Central memory CD8-positive, alpha-beta T cell (primary cell): ENCODE data around the gene PSMD8.

ENCODE experiments used
- ATAC-seq: fragments of 150-1000 bp; cut with Tn5 transposase; replicated peaks from 2 replicates; pipeline ENCODE4 v1.10.0; 2022; ENCODE audit warnings: mild to moderate bottlenecking, moderate FRiP score, moderate number of reproducible peaks; ENCODE audit not compliant: poor library complexity, severe bottlenecking; ENCODE audit errors: extremely low read depth
- DNase-seq, 2 donors: peaks; one replicate each; pipeline ENCODE4 v3.0.0; 2021; ENCODE audit warnings: low spot score in 2 of 2
- H3K27ac Mint-ChIP-seq: one replicate; pipeline ENCODE4 v1.8.0; 2022; ENCODE audit warnings: low read depth, mild to moderate bottlenecking, moderate library complexity, mixed read lengths
- H3K27me3 Mint-ChIP-seq: one replicate; pipeline ENCODE4 v1.8.0; 2022; ENCODE audit warnings: mixed read lengths
- H3K36me3 Mint-ChIP-seq: one replicate; pipeline ENCODE4 v1.8.0; 2022; ENCODE audit warnings: mild to moderate bottlenecking, moderate library complexity, mixed read lengths; ENCODE audit not compliant: insufficient read depth
- H3K4me1 Mint-ChIP-seq: one replicate; pipeline ENCODE4 v1.8.0; 2022; ENCODE audit warnings: mixed read lengths
- H3K4me3 Mint-ChIP-seq: one replicate; pipeline ENCODE4 v1.8.0; 2022; ENCODE audit warnings: mild to moderate bottlenecking, moderate library complexity, mixed read lengths
- H3K9me3 Mint-ChIP-seq: one replicate; pipeline ENCODE4 v1.8.0; 2022; ENCODE audit warnings: mixed read lengths

PSMD8 gene

DNA sequence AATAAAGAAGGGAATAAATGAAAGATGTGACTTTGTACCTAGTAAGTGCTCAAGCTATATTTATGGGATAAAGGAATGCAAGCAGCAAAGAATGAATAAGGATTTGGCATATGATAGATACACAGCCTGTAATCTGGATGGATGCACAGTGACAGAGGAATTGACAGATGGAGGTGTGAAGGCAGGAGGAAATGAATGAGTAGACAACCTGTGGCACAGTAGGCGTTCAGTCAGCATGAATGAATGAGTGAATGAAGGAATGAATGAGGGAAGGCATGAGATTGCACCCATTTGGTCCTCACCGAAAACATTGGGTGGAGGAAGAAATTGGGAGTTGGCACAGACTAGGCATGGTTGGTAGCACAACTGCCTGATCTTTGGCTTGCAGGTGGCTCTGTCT is 4.8 kb upstream of the PSMD8 start:
- Mint-ChIP-seq H3K27me3 (peaks cover 27% of the 10 kb centered on the region), H3K36me3 (peaks cover 2% of the 10 kb centered on the region), H3K4me3 (no peak overlapping the region), H3K4me1 (peaks cover 6% of the 10 kb centered on the region), H3K9me3 (no peaks in the 10 kb centered on the region), H3K27ac (no peak overlapping the region)
- DNase-seq (no peak), ATAC-seq (no peak)

- H3K4me1 Mint-ChIP-seq = peaks cover 14% of the 10 kb centered on the region
- DNase-seq = no peak
- ATAC-seq = no peak
- no peak overlapping the region for H3K27ac Mint-ChIP-seq
- no peaks in the 10 kb centered on the region for H3K9me3 Mint-ChIP-seq
- no peak overlapping the region for H3K4me3 Mint-ChIP-seq
- H3K27me3 Mint-ChIP-seq = peaks cover 27% of the 10 kb centered on the region
- H3K36me3 Mint-ChIP-seq = peaks cover 6% of the 10 kb centered on the region
Observed at GRCh38 chr19:38370299-38370698, 4.1 kb upstream of the PSMD8 start.

- peaks cover 6% of the 10 kb centered on the region for H3K36me3 Mint-ChIP-seq
- H3K4me3 Mint-ChIP-seq = no peak overlapping the region
- DNase-seq (no peak), ATAC-seq (no peak)
- peaks cover 24% of the 10 kb centered on the region for H3K27me3 Mint-ChIP-seq
- H3K27ac Mint-ChIP-seq = no peak overlapping the region
- peaks cover 21% of the 10 kb centered on the region for H3K4me1 Mint-ChIP-seq
- no peaks in the 10 kb centered on the region for H3K9me3 Mint-ChIP-seq
Observed at GRCh38 chr19:38371081-38371480, 3.3 kb upstream of the PSMD8 start.

GRCh38 chr19:38373907-38374331 is 452 bp upstream of the PSMD8 start:
- H3K9me3 Mint-ChIP-seq = no peaks in the 10 kb centered on the region
- ATAC-seq = no peak
- peaks cover 19% of the 10 kb centered on the region for H3K36me3 Mint-ChIP-seq
- H3K27me3 Mint-ChIP-seq = no peaks in the 10 kb centered on the region
- peak overlapping the region; percentile 99 for H3K4me3 Mint-ChIP-seq
- peaks cover 30% of the 10 kb centered on the region for H3K4me1 Mint-ChIP-seq
- DNase-seq = no peak
- H3K27ac Mint-ChIP-seq = peak overlapping the region; percentile 99

GRCh38 chr19:38375098-38375493 is 725 bp downstream of the PSMD8 start:
- Mint-ChIP-seq H3K4me3 (peak overlapping the region; percentile 99), H3K9me3 (no peaks in the 10 kb centered on the region), H3K27ac (peak overlapping the region; percentile 99), H3K27me3 (no peaks in the 10 kb centered on the region), H3K36me3 (peaks cover 27% of the 10 kb centered on the region), H3K4me1 (peaks cover 36% of the 10 kb centered on the region)
- DNase-seq = no peak
- ATAC-seq = peak; percentile 1

- ATAC-seq = no peak
- Mint-ChIP-seq H3K4me1 (peaks cover 36% of the 10 kb centered on the region), H3K27ac (peak overlapping the region; percentile 99), H3K9me3 (no peaks in the 10 kb centered on the region), H3K4me3 (peak overlapping the region; percentile 99), H3K27me3 (no peaks in the 10 kb centered on the region), H3K36me3 (peaks cover 29% of the 10 kb centered on the region)
- DNase-seq = no peak
Observed at GRCh38 chr19:38375748-38376147, 1.4 kb downstream of the PSMD8 start.

GRCh38 chr19:38376576-38376975 is 2.2 kb downstream of the PSMD8 start:
- DNase-seq (no peak), ATAC-seq (no peak)
- H3K27me3 Mint-ChIP-seq = no peaks in the 10 kb centered on the region
- H3K4me1 Mint-ChIP-seq = peaks cover 36% of the 10 kb centered on the region
- H3K36me3 Mint-ChIP-seq = peaks cover 36% of the 10 kb centered on the region
- H3K27ac Mint-ChIP-seq = no peak overlapping the region
- H3K9me3 Mint-ChIP-seq = no peaks in the 10 kb centered on the region
- peak overlapping the region; percentile 99 for H3K4me3 Mint-ChIP-seq

- no peak for ATAC-seq
- Mint-ChIP-seq H3K4me1 (peaks cover 36% of the 10 kb centered on the region), H3K9me3 (no peaks in the 10 kb centered on the region), H3K4me3 (peak overlapping the region; percentile 99), H3K27ac (no peak overlapping the region), H3K27me3 (no peaks in the 10 kb centered on the region), H3K36me3 (peaks cover 41% of the 10 kb centered on the region)
- no peak for DNase-seq
Observed at GRCh38 chr19:38377052-38377451, 2.7 kb downstream of the PSMD8 start.

- H3K9me3 Mint-ChIP-seq = no peaks in the 10 kb centered on the region
- no peak overlapping the region for H3K4me3 Mint-ChIP-seq
- no peak overlapping the region for H3K27ac Mint-ChIP-seq
- H3K36me3 Mint-ChIP-seq = peaks cover 55% of the 10 kb centered on the region
- DNase-seq (no peak), ATAC-seq (no peak)
- no peaks in the 10 kb centered on the region for H3K27me3 Mint-ChIP-seq
- peaks cover 36% of the 10 kb centered on the region for H3K4me1 Mint-ChIP-seq
Observed at GRCh38 chr19:38378866-38379265, 4.5 kb downstream of the PSMD8 start.

DNA sequence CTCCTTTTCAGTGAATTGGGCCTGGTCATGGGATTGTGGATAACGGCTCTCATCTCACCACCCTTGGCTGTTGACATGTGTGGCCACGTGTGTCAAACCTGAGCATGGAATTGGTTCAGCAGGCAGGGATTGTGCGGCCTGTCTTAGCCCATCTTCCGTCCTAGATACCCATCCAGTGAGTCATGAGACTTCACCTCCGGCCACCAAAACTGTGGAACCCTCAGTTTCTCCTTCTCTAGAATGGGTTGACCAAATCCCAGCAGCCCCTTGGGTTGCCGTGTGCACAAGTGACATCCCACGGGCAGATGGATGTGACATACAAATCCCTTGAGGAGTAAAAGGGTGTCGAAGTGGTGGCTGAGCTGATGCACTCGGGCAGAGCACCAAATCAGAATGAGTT is 6.8 kb downstream of the PSMD8 start:
- ATAC-seq = no peak
- DNase-seq = no peak
- H3K4me3 Mint-ChIP-seq = no peak overlapping the region
- no peaks in the 10 kb centered on the region for H3K27me3 Mint-ChIP-seq
- no peaks in the 10 kb centered on the region for H3K9me3 Mint-ChIP-seq
- H3K4me1 Mint-ChIP-seq = peaks cover 14% of the 10 kb centered on the region
- peaks cover 53% of the 10 kb centered on the region for H3K36me3 Mint-ChIP-seq
- H3K27ac Mint-ChIP-seq = no peak overlapping the region

DNA sequence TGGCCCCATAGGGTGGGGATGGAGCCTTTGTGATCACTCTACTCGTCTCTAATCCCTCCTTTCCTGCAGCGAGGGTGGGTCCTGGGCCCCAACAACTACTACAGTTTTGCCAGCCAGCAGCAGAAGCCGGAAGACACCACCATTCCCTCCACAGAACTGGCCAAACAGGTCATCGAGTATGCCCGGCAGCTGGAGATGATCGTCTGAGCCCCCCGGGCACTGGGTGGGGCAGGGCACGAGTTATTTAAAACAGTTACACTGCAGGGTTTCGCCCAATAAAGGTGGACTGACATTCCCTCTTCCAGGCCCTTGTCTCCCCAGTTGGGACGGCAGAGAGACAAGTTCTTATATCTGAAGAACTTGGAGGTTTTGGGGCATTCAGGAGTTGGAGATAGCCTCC is 8.8 kb downstream of the PSMD8 start:
- ATAC-seq (no peak), DNase-seq (no peak)
- H3K9me3 Mint-ChIP-seq = no peaks in the 10 kb centered on the region
- H3K4me1 Mint-ChIP-seq = peaks cover 16% of the 10 kb centered on the region
- H3K36me3 Mint-ChIP-seq = peaks cover 50% of the 10 kb centered on the region
- H3K4me3 Mint-ChIP-seq = no peak overlapping the region
- no peaks in the 10 kb centered on the region for H3K27me3 Mint-ChIP-seq
- H3K27ac Mint-ChIP-seq = no peak overlapping the region

GRCh38 chr19:38383743-38384142 is 9.4 kb downstream of the PSMD8 start:
- H3K27me3 Mint-ChIP-seq = no peaks in the 10 kb centered on the region
- H3K4me1 Mint-ChIP-seq = peaks cover 18% of the 10 kb centered on the region
- H3K27ac Mint-ChIP-seq = no peak overlapping the region
- H3K9me3 Mint-ChIP-seq = no peaks in the 10 kb centered on the region
- peaks cover 47% of the 10 kb centered on the region for H3K36me3 Mint-ChIP-seq
- no peak overlapping the region for H3K4me3 Mint-ChIP-seq
- no peak for DNase-seq
- no peak for ATAC-seq

- no peak for DNase-seq
- Mint-ChIP-seq H3K9me3 (no peaks in the 10 kb centered on the region), H3K27me3 (no peaks in the 10 kb centered on the region), H3K36me3 (peaks cover 40% of the 10 kb centered on the region), H3K4me1 (peaks cover 15% of the 10 kb centered on the region), H3K27ac (peak overlapping the region; percentile 62), H3K4me3 (no peak overlapping the region)
- no peak for ATAC-seq
Observed at GRCh38 chr19:38384209-38385027, 10.0 kb downstream of the PSMD8 start.
